ENCODE data around the gene SOS1.

- TF ChIP-seq, protein P1, sequence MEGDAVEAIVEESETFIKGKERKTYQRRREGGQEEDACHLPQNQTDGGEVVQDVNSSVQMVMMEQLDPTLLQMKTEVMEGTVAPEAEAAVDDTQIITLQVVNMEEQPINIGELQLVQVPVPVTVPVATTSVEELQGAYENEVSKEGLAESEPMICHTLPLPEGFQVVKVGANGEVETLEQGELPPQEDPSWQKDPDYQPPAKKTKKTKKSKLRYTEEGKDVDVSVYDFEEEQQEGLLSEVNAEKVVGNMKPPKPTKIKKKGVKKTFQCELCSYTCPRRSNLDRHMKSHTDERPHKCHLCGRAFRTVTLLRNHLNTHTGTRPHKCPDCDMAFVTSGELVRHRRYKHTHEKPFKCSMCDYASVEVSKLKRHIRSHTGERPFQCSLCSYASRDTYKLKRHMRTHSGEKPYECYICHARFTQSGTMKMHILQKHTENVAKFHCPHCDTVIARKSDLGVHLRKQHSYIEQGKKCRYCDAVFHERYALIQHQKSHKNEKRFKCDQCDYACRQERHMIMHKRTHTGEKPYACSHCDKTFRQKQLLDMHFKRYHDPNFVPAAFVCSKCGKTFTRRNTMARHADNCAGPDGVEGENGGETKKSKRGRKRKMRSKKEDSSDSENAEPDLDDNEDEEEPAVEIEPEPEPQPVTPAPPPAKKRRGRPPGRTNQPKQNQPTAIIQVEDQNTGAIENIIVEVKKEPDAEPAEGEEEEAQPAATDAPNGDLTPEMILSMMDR (IDR thresholded peaks at IDR 0.05; ENCODE audit: insufficient read depth, low read depth, low read length) = peak; percentile 64
- no peak for TF ChIP-seq EZH2 (IDR thresholded peaks at IDR 0.05; ENCODE audit: insufficient read depth, low read length)
These were observed 61.4 kb downstream of the SOS1 start for GRCh38 chr2:39059366-39059952.
